ENCODE measurements around the gene KLHDC7A.

GRCh38 chr1:18527921-18528320 lies 47.2 kb downstream of the KLHDC7A start:
- TF ChIP-seq MAX (IDR thresholded peaks at IDR 0.05; ENCODE audit: insufficient read depth, insufficient read length) (no peak), CTCF (IDR thresholded peaks at IDR 0.05; ENCODE audit: extremely low read depth in 1 of 2, insufficient read depth in 1 of 2, low read depth in 1 of 2, low read length in 2 of 2) (no peak)

Data from endothelial cell of umbilical vein (primary cell).